ENCODE results near the gene RAPGEF1.
"Not testable (repeated sequence)": the region's sequence is repeated elsewhere in the genome, so short reads cannot be mapped to it uniquely, and the experiment has no call there.

DNA sequence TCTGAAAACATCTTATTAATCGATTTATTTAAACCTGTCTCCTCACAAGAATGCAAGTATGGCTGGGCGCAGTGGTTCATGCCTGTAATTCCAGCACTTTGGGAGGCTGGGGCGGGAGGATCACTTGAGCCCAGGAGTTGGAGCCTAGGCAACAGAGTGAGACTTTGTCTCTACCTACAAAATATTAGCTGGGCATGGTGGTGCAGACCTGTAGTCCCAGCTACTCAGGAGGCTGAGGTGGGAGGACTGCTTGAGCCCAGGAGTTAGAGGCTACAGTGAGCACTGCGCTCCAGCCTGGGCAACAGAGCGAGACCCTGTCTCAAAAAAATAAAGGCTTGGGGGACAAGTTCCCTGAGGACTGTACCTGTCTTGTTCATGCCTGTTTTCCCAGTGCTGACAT lies 85.5 kb downstream of the RAPGEF1 start:
- TF ChIP-seq, protein P1, sequence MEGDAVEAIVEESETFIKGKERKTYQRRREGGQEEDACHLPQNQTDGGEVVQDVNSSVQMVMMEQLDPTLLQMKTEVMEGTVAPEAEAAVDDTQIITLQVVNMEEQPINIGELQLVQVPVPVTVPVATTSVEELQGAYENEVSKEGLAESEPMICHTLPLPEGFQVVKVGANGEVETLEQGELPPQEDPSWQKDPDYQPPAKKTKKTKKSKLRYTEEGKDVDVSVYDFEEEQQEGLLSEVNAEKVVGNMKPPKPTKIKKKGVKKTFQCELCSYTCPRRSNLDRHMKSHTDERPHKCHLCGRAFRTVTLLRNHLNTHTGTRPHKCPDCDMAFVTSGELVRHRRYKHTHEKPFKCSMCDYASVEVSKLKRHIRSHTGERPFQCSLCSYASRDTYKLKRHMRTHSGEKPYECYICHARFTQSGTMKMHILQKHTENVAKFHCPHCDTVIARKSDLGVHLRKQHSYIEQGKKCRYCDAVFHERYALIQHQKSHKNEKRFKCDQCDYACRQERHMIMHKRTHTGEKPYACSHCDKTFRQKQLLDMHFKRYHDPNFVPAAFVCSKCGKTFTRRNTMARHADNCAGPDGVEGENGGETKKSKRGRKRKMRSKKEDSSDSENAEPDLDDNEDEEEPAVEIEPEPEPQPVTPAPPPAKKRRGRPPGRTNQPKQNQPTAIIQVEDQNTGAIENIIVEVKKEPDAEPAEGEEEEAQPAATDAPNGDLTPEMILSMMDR (IDR thresholded peaks at IDR 0.05) = not testable (repeated sequence)
- not testable (repeated sequence) for TF ChIP-seq CHD2 (IDR thresholded peaks at IDR 0.05; ENCODE audit: low read length, partially characterized antibody); MAFK (IDR thresholded peaks at IDR 0.05; ENCODE audit: partially characterized antibody); POLR2A (IDR thresholded peaks at IDR 0.05; ENCODE audit: low read length); RNF2 (IDR thresholded peaks at IDR 0.05; ENCODE audit: borderline replicate concordance, low read depth); NFE2L2 (conservative IDR thresholded peaks at IDR 0.05; ENCODE audit: low read length)
- TF ChIP-seq, protein P2, sequence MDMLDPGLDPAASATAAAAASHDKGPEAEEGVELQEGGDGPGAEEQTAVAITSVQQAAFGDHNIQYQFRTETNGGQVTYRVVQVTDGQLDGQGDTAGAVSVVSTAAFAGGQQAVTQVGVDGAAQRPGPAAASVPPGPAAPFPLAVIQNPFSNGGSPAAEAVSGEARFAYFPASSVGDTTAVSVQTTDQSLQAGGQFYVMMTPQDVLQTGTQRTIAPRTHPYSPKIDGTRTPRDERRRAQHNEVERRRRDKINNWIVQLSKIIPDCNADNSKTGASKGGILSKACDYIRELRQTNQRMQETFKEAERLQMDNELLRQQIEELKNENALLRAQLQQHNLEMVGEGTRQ (IDR thresholded peaks at IDR 0.05) = not testable (repeated sequence)
